Adrenal gland (tissue), 5 donors: ENCODE results near the gene U2SURP.

Experiments used
- CTCF ChIP-seq, 6 experiments: fragments of 450-650 bp in 4 of 6; fragments of 200-600 bp in 2 of 6; sonication (generic) in 1 of 6; IDR thresholded peaks; 1 replicate in 5 of 6; 2 replicates in 1 of 6; pipeline versions ENCODE4 v1.5.1 to v1.8.0; 2016 to 2021; ENCODE audit warnings: antibody characterized with exemption in 6 of 6, mild to moderate bottlenecking in 2 of 6, moderate library complexity in 1 of 6
- POLR2A ChIP-seq, 2 donors: fragments of 450-650 bp; IDR thresholded peaks; one replicate each; pipeline ENCODE4 v1.6.1; 2017; ENCODE audit warnings: antibody characterized with exemption in 2 of 2, mild to moderate bottlenecking in 2 of 2, moderate library complexity in 1 of 2
- donor health status: DM: no; HTN: no; CAD: no.

DNA sequence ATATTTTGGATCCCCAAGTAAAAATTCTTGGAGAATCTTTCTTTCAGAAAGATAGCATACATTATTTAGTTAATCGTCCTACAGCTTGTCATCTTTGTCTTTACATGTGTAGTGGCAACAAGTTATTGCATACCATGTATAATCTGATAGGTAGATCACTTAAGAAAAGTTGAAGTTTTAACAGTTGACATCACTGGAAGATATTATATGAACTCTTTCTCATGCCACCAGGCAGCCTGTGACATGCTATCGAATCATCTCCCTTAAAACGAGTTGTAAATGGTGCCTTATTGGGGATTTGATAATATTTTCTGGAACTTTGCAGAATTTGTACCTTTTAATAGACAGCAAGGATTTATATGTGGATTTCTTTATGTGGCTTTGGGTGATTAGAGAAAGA is 8.7 kb downstream of the U2SURP start:
- no peak for TF ChIP-seq CTCF (IDR thresholded peaks at IDR 0.05)
- no peak for TF ChIP-seq POLR2A (IDR thresholded peaks at IDR 0.05)
